HK-2 (cell line): Measurements from ENCODE around the gene MLC1.

ENCODE experiments used
- DNase-seq: peaks from one replicate; pipeline ENCODE4 v3.0.0-alpha.2; 2018; ENCODE audit not compliant: unreplicated experiment

MLC1 gene

GRCh38 chr22:50035976-50036724 is 49.1 kb downstream of the MLC1 start:
- no peak for DNase-seq

GRCh38 chr22:50035131-50035881 is 49.9 kb downstream of the MLC1 start:
- no peak for DNase-seq

GRCh38 chr22:50034126-50035081 is 50.8 kb downstream of the MLC1 start:
- DNase-seq: no peak

- DNase-seq: no peak
Measured at GRCh38 chr22:50032941-50033601, 52.2 kb downstream of the MLC1 start.

GRCh38 chr22:50032109-50032871 is 52.9 kb downstream of the MLC1 start:
- no peak for DNase-seq

GRCh38 chr22:50031189-50032091 is 53.8 kb downstream of the MLC1 start:
- no peak for DNase-seq

- DNase-seq: peak; percentile 71
Measured at GRCh38 chr22:50030297-50031188, 54.7 kb downstream of the MLC1 start.

GRCh38 chr22:50027639-50028537 is 57.3 kb downstream of the MLC1 start:
- peak; percentile 60 for DNase-seq

- no peak for DNase-seq
Measured at GRCh38 chr22:50025993-50026392, 59.2 kb downstream of the MLC1 start.

- DNase-seq: no peak
Measured at GRCh38 chr22:50022171-50022819, 62.9 kb downstream of the MLC1 start.

- no peak for DNase-seq
Measured at GRCh38 chr22:50020606-50021005, 64.6 kb downstream of the MLC1 start.

GRCh38 chr22:50019316-50019715 is 65.9 kb downstream of the MLC1 start:
- no peak for DNase-seq

- DNase-seq: no peak
Measured at GRCh38 chr22:50018608-50019285, 66.5 kb downstream of the MLC1 start.

- no peak for DNase-seq
Measured at GRCh38 chr22:50017701-50018224, 67.5 kb downstream of the MLC1 start.

GRCh38 chr22:50016988-50017700 is 68.1 kb downstream of the MLC1 start:
- DNase-seq: peak; percentile 29
